ENCODE measurements around the gene MAGI2. TPM values are rescaled to one million over a fixed set of nuclear protein-coding genes. Genes with fewer than 3 reads are reported as not detected.

MAGI2 gene
- total RNA-seq, 1 donor from 2014 or later, result 0.38 TPM

- Mint-ChIP-seq H3K4me1 (no peaks in the 10 kb centered on the region), H3K9me3 (no peaks in the 10 kb centered on the region), H3K27me3 (peaks cover 3% of the 10 kb centered on the region), H3K36me3 (ENCODE audit: low read depth) (no peaks in the 10 kb centered on the region), H3K27ac (no peak overlapping the region), H3K4me3 (no peak overlapping the region)
- DNase-seq (no peak), ATAC-seq (ENCODE audit: low read depth) (no peak)
- TF ChIP-seq, protein P1, sequence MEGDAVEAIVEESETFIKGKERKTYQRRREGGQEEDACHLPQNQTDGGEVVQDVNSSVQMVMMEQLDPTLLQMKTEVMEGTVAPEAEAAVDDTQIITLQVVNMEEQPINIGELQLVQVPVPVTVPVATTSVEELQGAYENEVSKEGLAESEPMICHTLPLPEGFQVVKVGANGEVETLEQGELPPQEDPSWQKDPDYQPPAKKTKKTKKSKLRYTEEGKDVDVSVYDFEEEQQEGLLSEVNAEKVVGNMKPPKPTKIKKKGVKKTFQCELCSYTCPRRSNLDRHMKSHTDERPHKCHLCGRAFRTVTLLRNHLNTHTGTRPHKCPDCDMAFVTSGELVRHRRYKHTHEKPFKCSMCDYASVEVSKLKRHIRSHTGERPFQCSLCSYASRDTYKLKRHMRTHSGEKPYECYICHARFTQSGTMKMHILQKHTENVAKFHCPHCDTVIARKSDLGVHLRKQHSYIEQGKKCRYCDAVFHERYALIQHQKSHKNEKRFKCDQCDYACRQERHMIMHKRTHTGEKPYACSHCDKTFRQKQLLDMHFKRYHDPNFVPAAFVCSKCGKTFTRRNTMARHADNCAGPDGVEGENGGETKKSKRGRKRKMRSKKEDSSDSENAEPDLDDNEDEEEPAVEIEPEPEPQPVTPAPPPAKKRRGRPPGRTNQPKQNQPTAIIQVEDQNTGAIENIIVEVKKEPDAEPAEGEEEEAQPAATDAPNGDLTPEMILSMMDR (IDR thresholded peaks at IDR 0.05), result no peak
- intact Hi-C loops (cut with micrococcal nuclease), result no loop called here
- CTCF ChIA-PET, result no interaction called here
- POLR2A ChIA-PET, result no interaction called here
Measured at GRCh38 chr7:78279457-78279856, 1174.0 kb downstream of the MAGI2 start.

- ChIA-PET POLR2A (no interaction called here), CTCF (no interaction called here)
- Mint-ChIP-seq H3K4me3 (no peak overlapping the region), H3K36me3 (ENCODE audit: low read depth) (no peaks in the 10 kb centered on the region), H3K9me3 (no peaks in the 10 kb centered on the region), H3K4me1 (no peaks in the 10 kb centered on the region), H3K27ac (no peak overlapping the region), H3K27me3 (peaks cover 3% of the 10 kb centered on the region)
- ATAC-seq (ENCODE audit: low read depth) (no peak), DNase-seq (no peak)
- intact Hi-C loops (cut with micrococcal nuclease), result no loop called here
- TF ChIP-seq, protein P1 (IDR thresholded peaks at IDR 0.05), result no peak
Measured at GRCh38 chr7:78279032-78279431, 1174.4 kb downstream of the MAGI2 start.

GRCh38 chr7:78267141-78267540 is 1186.3 kb downstream of the MAGI2 start:
- H3K36me3 Mint-ChIP-seq (ENCODE audit: low read depth), result no peaks in the 10 kb centered on the region

GRCh38 chr7:78265486-78265885 is 1188.0 kb downstream of the MAGI2 start:
- no peak overlapping the region for H3K4me3 Mint-ChIP-seq
- H3K9me3 Mint-ChIP-seq, result peaks cover 5% of the 10 kb centered on the region
- no peaks in the 10 kb centered on the region for H3K36me3 Mint-ChIP-seq (ENCODE audit: low read depth)
- no peaks in the 10 kb centered on the region for H3K27me3 Mint-ChIP-seq
- TF ChIP-seq, protein P1 (IDR thresholded peaks at IDR 0.05), result no peak
- ChIA-PET CTCF (no interaction called here), POLR2A (no interaction called here)
- H3K27ac Mint-ChIP-seq, result no peak overlapping the region
- H3K4me1 Mint-ChIP-seq, result no peaks in the 10 kb centered on the region
- DNase-seq (no peak), ATAC-seq (ENCODE audit: low read depth) (no peak)
- intact Hi-C loops (cut with micrococcal nuclease), result no loop called here

More at GRCh38 chr7:78267141-78267540, 1186.3 kb downstream of the MAGI2 start:
- H3K27me3 Mint-ChIP-seq, result no peaks in the 10 kb centered on the region
- intact Hi-C loops (cut with micrococcal nuclease), result no loop called here
- H3K27ac Mint-ChIP-seq, result no peak overlapping the region
- ChIA-PET CTCF (no interaction called here), POLR2A (no interaction called here)
- DNase-seq (no peak), ATAC-seq (ENCODE audit: low read depth) (no peak)
- TF ChIP-seq, protein P1 (IDR thresholded peaks at IDR 0.05), result no peak
- H3K9me3 Mint-ChIP-seq, result peaks cover 9% of the 10 kb centered on the region
- no peak overlapping the region for H3K4me3 Mint-ChIP-seq
- H3K4me1 Mint-ChIP-seq, result no peaks in the 10 kb centered on the region

GRCh38 chr7:78265071-78265470 is 1188.4 kb downstream of the MAGI2 start:
- no peak overlapping the region for H3K27ac Mint-ChIP-seq
- ATAC-seq (ENCODE audit: low read depth) (no peak), DNase-seq (no peak)
- intact Hi-C loops (cut with micrococcal nuclease), result no loop called here
- peaks cover under 1% of the 10 kb centered on the region for H3K9me3 Mint-ChIP-seq
- H3K36me3 Mint-ChIP-seq (ENCODE audit: low read depth), result no peaks in the 10 kb centered on the region
- POLR2A ChIA-PET, result no interaction called here
- H3K4me3 Mint-ChIP-seq, result no peak overlapping the region
- TF ChIP-seq, protein P1 (IDR thresholded peaks at IDR 0.05), result no peak
- CTCF ChIA-PET, result no interaction called here
- H3K27me3 Mint-ChIP-seq, result no peaks in the 10 kb centered on the region
- no peaks in the 10 kb centered on the region for H3K4me1 Mint-ChIP-seq

All from activated B cell treated with CpG ODN at 0.5 μM for 24 hours (primary cell).